HG03280 (cell line): ENCODE results near the gene CDKL1.
"Not testable (repeated sequence)": the region's sequence is repeated elsewhere in the genome, so short reads cannot be mapped to it uniquely, and the experiment has no call there.

ENCODE experiments used
- ATAC-seq: cut with Tn5 transposase; IDR thresholded peaks from one replicate; pipeline ENCODE4 v1.9.1; 2021; ENCODE audit warnings: mild to moderate bottlenecking, moderate library complexity; ENCODE audit not compliant: unreplicated experiment

The CDKL1 gene

DNA sequence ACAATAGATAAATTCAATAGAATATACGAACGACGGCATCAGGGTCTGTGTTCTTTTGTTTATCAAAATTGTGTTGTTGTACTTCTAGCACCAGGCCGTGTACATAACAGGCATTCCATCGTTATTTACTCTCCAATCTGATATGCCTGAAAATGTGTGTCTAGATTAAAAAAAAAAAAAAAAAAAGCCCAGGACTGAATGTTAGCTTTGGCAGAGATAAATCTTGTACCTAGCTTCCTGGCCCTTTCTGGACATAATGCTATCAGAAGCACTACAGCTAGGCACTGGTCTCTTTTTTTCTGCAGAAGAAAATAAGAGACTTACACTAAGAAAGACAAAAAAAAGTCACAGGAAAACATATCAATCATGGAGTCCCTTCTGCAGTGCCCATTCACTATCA lies 37.0 kb downstream of the CDKL1 start:
- ATAC-seq = no peak

DNA sequence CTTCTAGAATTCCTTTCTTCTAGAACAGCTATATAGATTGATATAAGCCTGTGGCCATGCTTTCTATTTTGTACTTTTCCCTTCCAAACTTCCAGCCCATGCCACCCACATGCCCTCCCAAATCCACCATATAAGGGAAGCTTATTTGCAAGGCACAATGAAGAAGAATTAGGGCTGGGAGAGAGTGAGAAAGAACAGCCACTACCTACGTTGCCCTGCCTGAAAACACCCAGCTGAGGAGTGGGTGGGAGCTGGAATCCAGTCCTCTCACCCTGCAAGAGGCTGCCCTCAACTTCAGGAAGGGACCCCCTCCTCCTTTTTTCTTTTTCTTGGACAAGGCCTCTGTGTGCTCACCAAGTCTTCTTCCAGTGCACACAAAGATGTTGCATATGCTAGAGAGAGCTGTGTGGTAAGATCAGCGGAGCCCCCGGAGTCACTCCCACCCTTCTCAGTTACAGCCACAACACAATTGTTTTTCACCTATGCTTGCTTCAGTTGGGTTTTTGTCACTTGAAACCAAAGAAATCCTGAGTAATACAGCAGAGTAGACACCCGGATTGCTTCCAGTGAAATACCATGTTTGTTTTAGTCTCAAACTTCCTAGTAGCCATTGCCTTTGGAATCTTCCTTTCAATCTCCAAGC lies 38.8 kb downstream of the CDKL1 start:
- no peak for ATAC-seq

DNA sequence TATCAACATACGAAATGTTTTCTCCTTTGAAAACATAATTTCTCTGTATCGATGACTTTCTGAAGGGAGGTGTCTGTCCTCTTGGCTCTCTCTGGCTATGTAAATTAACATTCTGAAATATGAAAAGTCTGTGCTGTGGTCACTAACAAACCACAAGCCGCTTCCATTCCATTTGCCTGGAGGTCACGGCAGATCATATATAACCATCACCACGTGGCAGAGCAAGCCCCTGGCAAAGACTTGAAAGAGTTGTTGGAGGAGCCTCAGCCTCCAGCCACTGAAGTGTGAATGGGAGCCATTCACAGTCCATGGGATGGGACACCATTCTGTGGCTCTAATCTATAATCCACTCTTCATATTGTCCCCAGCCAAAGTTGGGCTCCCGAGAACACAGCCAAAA lies 39.6 kb downstream of the CDKL1 start:
- no peak for ATAC-seq

DNA sequence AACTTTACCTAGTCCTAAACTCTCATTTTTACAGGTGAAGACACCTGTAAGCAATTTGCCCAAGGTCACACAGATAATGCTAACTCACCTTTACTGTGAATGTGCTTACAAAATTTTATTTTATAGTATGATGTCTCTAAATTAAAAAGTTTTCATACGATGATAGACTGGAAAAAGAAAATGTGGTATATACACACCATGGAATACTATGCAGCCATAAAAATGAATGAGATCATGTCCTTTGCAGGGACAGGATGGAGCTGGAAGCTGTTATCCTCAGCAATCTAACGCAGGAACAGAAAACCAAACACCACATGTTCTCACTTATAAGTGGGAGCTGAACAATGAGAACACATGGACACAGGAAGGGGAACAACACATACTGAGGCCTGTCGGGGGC lies 40.4 kb downstream of the CDKL1 start:
- ATAC-seq = not testable (repeated sequence)

DNA sequence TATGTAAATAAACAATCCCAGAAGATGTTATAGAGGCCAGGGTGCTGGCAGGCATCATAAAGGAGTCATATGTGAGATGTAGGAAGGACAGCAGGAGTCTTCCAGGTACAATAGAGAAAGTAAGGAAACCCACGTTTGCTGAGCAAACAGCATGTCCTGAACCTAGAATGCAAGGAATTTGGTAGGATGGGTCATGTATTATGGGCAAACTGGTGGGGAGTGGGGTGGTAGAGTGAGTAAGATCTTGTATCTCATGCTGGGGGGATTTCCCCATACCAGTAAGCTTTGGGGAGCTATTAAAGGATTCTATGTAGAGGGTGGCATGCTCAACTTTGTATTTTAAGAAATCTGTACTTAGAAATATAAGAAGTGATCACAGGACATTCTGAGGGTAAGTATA lies 41.0 kb downstream of the CDKL1 start:
- no peak for ATAC-seq

DNA sequence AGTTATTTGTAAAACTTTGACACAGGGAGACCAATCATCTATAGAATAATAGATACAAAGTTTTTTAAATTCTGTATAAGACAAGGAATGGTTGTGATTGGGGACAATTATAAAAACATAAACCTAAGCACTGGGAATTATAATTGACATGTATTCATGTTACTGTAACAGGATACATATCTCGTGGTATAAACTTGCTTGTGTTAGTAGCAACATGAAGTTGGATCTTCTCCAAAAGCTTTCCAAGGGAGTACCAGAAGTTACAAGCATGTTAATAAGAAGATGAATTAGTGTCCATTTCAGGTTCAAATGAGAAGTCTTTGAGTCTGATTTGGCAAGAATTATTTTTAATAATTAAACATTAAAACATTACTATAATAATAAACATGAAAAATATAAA lies 42.2 kb downstream of the CDKL1 start:
- ATAC-seq = no peak

DNA sequence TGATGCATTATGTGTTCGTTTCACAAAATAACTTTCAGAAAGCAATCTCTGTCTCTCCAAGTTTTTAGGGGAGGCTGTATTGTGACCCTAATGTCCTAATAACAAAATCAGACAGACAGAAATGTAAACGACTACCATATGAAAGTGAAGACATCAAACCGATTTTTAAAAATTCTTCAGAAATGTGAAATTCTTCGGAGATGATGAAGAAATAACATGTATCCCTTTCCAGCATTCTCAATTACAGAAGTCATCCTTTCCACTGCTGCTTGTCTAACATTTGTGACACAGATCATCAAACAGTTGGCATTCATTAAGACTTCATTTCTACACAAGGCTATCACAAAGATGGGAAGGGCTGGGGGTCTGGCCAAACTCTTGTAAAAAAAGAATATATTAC lies 43.6 kb downstream of the CDKL1 start:
- no peak for ATAC-seq

DNA sequence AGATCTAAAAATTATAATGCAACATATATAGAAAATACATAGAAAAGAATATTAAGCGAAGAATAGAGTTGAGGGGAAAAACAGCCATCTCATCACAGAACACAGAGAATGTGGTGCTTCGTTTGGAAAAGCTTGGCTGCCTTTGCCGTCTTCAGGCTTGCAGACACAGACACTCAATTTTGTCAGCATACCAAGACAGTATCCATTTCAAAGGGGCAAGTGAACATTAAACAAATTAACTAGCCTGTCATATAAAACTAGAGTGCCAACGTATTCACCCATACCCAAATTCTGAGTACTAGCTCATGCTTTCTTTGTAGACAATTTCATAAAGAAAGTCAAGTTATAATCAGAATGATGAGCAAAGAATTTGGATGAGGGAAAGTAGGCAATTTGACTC lies 44.1 kb downstream of the CDKL1 start:
- no peak for ATAC-seq

DNA sequence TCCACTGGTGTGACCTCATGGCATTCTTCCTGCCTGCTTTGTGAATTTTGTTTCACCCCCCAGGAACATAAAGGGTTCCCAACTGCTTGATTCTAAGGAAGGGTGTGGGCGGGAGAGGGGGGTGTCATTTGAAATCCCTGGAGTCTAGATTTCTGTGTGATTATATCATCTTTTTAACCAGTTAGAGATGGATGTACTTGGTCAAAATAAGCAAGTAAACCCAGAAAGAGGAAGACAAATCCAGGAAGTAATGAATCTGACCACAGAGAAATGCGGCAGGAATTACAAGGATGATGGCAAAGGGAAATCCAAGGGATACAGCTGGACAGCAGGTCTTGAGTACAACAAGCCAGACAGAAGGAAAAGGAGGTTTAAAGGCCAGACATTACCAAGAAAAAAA lies 45.7 kb downstream of the CDKL1 start:
- ATAC-seq = no peak

DNA sequence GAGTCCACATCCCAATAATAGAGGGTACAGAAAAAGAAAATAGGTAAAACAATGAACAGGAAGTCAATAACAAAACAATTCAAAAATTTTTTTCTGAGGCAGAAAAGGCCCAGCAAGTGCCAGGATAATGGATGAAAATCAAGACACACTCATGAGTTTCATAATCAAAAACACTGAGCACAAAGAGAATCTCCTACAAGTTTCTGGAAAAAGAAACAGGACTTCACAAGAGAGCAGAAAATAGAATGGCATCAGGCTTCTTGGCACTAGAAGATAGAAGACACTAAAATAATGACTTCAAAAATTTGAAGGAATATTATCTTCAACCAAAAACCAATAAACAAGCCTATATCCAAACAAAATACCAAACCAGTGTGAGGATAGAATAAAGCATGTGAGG lies 47.7 kb downstream of the CDKL1 start:
- ATAC-seq = no peak

DNA sequence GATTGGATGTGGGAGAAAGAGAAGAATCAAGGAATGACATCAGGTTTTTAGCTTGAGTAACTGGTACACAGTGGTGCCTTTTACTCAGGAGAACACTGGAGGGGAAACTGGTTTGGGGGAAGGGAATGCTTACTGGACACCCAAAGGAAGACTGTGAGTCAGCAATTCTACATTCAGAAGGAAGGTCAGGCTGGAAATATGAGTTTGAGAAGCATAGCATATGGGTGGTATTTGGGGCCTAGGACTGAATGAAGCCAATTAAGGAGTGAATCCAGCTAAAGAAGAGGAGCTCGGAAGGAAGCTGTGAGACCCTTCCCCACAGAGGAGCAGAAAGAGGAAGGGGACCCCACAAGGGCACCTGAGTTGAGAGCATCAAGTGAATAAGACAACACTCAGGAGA lies 49.2 kb downstream of the CDKL1 start:
- ATAC-seq = no peak

DNA sequence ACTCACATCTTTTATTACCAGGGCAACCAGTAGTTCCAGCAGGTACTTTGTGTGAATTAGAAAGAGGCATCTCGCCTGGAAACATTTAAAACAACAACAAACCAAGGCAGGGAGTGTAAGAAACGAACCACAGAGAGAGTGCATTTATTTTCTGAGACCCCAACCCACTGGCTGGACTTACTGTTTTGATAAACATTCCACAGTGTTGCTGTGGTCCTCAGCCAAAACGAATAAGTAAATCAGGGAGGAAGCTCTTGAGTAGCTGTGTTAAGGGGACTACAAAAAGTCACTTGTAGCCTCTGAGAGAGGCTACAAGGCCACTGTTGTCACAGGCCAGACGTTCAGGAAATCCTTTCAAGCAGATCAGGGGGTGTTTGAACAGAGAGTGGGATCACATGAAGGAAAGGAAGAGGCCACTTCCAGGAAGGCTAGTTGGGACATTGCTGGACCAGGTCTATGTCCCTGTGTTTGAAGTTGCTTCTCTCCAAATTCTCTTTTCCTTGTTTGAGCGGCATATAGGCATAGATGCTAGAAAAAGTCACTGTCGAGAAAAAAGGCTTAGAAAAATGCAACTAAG lies 50.7 kb downstream of the CDKL1 start:
- no peak for ATAC-seq

DNA sequence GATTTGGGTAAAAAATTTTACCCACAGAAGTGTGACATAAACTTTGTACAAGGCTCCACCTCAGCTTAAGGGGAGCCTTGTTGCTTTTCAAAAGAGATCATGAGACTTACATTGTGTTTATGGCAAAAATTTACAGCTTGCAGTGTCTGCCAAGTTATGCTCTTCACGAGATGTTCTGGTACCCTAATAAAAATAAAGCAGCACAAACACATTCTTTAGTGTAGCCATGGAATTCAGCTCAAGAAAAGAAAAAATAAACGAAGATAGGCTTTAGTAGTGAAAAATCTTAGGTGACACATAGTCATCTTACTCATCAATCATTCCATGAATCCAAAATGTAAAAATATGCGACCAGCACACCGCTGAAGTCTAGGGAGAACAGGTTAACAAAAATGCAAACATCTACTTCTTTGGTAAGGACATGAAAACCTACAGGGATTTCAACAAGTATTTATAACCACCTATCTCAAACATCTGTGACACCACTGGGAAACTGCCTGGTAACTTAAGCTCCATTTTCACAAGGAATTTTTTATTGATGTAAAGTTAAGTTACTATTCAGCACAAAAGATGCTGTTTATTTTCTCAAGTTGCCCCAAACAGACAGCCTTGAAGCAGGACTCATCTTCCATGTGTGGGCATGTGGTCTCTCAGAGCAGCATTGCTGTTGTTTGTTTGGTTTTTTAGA lies 51.7 kb downstream of the CDKL1 start:
- ATAC-seq = no peak

DNA sequence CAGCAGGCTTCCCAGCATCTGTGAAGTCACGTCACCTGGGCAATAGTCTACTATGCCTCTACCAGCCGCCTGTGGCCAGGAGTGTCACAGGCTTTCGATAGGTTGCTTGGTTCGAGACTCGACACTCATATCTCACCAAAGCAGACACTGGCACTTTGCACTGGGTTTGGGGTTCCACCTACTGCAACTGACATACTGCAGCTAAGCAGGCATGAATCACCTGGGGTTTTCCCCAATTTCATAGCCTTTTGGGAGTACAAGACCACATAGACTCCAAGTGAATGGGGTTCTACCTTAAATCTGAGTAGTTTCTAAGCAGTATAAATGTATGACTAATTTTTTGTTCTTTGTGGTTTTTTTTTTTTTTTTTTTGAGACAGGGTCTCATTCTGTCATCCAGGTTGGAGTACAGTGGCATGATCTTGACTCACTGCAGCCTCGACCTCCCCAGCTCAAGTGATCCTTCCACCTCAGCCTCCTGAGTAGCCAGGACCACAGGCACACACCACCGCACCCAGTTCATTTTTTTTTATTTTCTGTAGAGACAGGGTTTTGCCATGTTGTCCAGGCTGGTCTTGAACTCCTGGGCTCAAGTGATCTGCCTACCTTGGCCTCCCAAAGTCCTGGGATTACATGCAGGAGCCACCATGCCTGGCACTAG lies 52.4 kb downstream of the CDKL1 start:
- ATAC-seq = peak; percentile 80

DNA sequence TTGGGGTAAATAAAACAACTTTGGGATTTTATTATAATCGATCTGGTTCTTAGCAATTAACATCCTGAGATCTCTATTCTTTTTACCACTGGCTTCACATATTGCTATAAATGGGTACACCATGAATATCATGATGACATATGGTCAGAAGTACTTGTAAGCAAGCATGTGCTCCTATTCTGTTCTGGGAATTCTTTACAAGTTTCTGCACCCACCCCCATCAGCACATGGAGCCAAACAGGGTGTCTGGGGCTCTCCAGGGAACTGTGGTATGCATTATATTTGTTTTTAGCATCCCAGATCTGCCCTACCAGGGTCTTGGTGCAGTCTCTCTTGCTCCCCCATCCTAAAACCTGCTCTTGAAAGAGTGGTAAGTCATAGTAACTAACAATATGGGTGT lies 53.2 kb downstream of the CDKL1 start:
- no peak for ATAC-seq

DNA sequence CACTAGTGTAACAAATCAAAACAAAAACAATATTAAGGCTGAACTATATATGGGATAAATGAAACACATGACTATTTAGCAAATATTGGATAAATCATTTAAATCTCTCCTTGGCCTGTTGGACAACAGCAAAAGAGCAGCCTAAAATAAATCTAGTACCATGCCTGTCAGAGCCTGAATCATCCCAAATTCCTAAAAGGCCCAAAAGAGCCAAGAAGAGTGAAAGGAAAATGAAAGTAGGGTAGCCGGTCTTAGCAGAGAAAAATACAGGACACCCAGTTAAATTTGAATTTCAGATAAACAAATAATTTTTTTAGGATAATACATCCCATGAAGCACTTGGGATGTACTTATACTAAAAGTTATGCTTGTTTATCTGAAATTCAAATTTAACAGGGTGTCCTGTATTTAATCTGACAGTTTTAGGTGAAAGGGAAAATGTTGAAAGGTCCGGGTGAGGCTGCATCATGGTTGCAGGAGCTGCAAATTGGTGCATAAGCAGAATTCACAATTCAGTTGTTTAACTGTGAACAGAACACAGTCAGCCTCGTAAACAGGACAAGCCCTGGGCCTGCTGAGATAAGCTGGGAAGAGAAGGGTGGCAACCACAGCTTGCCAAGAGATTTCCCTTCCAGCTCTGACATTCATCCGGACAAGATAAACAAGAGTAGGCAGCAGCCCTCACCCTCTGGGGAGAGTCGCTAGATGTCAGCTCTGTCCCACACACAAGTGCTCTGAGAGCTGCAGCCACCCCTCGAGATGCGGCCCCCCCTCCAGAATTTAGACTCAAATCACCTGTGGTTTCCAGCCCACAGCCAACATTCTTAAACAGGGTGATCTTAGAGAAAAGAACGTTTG lies 54.2 kb downstream of the CDKL1 start:
- no peak for ATAC-seq

DNA sequence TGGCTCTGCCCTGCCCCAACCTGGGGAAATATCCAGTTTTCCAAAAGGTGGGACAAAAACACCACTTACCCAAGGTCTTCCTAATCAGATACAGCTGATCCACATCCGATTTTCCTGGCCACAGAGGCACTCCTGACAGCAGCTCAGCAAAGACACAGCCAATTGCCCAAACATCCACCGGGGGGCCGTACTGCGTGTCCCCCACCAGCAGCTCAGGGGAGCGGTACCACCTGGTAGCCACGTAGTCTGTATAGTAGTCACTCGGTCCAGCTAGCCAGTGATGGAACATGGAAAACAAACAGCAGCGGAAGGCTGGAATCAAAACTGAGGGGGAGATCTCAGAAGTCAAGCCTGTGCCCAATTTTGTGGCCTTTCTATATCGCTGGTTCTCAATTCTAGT lies 55.7 kb downstream of the CDKL1 start:
- no peak for ATAC-seq

DNA sequence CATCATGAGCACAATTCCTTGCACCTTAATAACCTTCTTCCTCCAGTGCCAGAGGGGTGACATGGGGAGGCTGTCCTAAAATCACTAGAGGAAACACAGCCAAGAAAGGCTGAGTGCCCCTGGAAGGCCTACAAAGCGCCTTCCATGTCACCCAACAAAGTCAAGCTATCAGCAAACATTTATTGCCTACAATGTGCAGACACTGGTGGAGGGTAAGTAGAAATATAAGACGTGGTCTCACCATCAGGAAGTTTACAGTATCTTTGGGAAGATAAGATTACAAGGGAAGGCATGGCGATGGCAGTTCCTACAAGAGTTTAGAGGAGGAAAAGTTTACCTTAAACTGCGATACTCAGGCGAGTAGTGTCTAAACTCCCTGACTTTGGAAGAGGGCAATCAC lies 56.6 kb downstream of the CDKL1 start:
- ATAC-seq = no peak

DNA sequence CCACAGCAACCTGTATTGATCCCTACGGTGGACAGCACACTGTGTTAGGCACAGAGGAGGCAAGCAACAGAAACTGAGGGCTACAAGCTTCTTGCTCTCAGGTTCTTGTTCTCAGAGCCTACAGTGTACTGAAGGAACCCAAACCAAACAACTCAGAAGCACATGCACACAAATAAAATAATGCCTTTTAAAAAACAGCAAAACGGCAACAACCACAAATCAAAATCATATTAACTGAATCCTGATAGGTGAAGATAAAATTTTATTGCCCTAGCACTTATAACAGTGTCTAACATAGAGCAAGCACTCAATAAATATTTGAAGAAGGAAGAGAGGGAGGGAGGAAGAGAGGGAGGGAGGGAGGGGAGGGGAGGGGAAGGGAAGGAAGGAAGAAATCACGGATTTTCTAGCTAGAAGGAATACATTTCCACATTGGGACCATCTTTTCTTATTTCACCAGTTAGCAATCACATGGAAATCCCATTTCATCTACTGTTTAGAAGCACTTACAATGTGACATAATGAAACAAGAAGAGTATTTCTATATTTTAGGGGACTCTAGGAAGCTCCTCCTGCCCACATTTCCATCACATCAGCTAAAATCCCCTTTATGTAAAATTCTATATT lies 57.4 kb downstream of the CDKL1 start:
- ATAC-seq = no peak

DNA sequence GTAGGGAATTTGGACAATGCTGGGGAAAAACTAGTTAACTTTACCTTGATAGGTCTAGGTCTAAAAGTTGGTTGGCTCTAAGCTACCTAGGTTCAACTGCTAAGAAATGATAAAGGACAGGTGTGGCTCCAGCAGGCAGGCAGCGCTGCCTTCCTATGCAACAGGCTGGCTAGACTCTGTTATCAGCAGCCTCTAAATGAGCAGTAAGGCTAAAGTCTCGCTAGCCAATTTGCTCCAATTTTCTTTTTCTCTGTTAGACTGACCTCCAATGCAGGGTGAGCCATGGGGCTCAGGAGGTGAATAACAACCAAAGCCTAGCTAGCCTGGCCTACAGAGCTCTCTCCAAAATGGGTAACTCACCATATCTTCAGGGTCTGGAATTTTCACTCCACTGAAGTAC lies 58.1 kb downstream of the CDKL1 start:
- ATAC-seq = no peak
